HG03159 (cell line): ENCODE results near the gene KLC3.
"Not testable (repeated sequence)": the region's sequence is repeated elsewhere in the genome, so short reads cannot be mapped to it uniquely, and the experiment has no call there.

Experiments used
- ATAC-seq: cut with Tn5 transposase; IDR thresholded peaks from one replicate; pipeline ENCODE4 v1.9.1; 2021; ENCODE audit warnings: mild to moderate bottlenecking, moderate library complexity; ENCODE audit not compliant: unreplicated experiment

Gene KLC3

GRCh38 chr19:45315304-45315703, 25.2 kb upstream of the KLC3 start:
- no peak for ATAC-seq

- ATAC-seq = no peak
Observed at GRCh38 chr19:45320997-45321775, 19.4 kb upstream of the KLC3 start.

GRCh38 chr19:45321848-45322247, 18.7 kb upstream of the KLC3 start:
- ATAC-seq = no peak

GRCh38 chr19:45322311-45322710, 18.2 kb upstream of the KLC3 start:
- ATAC-seq = no peak

GRCh38 chr19:45322744-45323281, 17.7 kb upstream of the KLC3 start, which contains the start of gene CKM:
CKM (minus strand) TSS chr19:45322875; CDS start chr19:45319713, 3,162 bp downstream.
- ATAC-seq = no peak

GRCh38 chr19:45323671-45324081, 16.9 kb upstream of the KLC3 start:
- ATAC-seq = no peak

- ATAC-seq = no peak
Observed at GRCh38 chr19:45324349-45324907, 16.1 kb upstream of the KLC3 start.

GRCh38 chr19:45327404-45328143, 13.0 kb upstream of the KLC3 start:
- no peak for ATAC-seq

GRCh38 chr19:45331411-45331810, 9.1 kb upstream of the KLC3 start:
- no peak for ATAC-seq

- ATAC-seq = no peak
Observed at GRCh38 chr19:45333609-45334303, 6.8 kb upstream of the KLC3 start.

GRCh38 chr19:45334881-45335280, 5.7 kb upstream of the KLC3 start:
- ATAC-seq = not testable (repeated sequence)

GRCh38 chr19:45336696-45337251, 3.8 kb upstream of the KLC3 start:
- no peak for ATAC-seq

- ATAC-seq = no peak
Observed at GRCh38 chr19:45339629-45340028, 921 bp upstream of the KLC3 start.

GRCh38 chr19:45340899-45341453, 426 bp downstream of the KLC3 start:
- no peak for ATAC-seq

- no peak for ATAC-seq
Observed at GRCh38 chr19:45342911-45343310, 2.4 kb downstream of the KLC3 start.

- ATAC-seq = no peak
Observed at GRCh38 chr19:45344621-45345505, 4.3 kb downstream of the KLC3 start.

GRCh38 chr19:45345506-45345860, 4.9 kb downstream of the KLC3 start:
- ATAC-seq = no peak

- no peak for ATAC-seq
Observed at GRCh38 chr19:45346449-45346848, 5.9 kb downstream of the KLC3 start.

GRCh38 chr19:45347570-45348366, 7.2 kb downstream of the KLC3 start:
- ATAC-seq = no peak
